ENCODE data around the gene SBF2. TPM values are rescaled to one million over a fixed set of nuclear protein-coding genes. Genes with fewer than 3 reads are reported as not detected.

Gene SBF2
- total and polyA plus RNA-seq, 2 donors, result 8.1 to 10.2 TPM

DNA sequence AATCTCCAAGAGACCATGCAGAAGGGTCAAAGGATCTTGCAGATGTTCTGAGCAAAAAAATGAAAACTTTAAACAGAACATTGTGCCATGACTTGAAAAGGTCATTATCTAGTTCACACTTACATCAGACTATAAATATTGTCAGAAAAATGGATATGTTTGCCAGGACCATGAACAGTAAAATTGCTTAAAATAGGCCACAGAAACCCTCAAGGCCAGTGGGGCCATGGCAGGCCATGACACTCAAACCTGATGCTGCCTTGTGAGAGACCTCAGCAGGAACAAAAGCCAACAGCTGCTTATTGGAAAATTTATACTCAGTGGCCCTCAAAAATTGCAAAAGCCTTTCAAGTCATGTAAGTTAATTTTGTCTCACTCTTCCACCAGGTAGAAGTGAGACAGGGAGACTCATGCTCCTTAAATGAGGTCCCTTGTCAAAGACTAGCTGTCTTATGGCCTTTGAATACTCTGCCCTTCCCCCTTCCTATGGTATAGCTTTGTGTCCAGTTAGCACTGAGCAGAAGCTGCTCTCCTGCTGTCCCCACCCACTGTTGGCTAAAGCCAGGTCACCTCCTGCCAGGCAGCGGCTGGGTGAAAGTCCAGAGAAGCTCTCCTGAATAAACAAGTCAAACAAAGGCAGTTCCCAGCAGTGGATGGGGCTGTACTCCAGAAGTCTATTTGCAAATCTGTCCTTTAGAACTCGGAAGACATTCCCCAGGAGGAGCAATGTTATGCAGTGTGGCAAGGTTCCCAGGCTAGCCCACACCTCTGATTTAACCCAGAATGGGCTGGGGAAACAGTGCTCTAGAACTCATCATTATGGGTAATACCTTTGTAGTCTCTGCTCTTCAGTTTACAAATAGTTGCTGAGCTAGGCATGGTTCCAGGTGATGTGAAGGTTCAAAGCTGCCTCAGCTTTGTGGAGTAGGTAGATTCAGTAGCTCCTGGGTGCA lies 32.3 kb upstream of the SBF2 start:
- Histone ChIP-seq H3K4me1 (ENCODE audit: control insufficient read depth in 2 of 2, insufficient read depth in 2 of 2, low read length in 2 of 2) (peaks cover 2 to 6% of the 10 kb centered on the region in 2 donors), H3K27me3 (ENCODE audit: control insufficient read depth in 2 of 2, insufficient read depth in 1 of 2, low read length in 1 of 2) (no peaks in the 10 kb centered on the region), H3K9me3 (ENCODE audit: control insufficient read depth in 2 of 2, insufficient read depth in 1 of 2, low read length in 1 of 2) (no peaks in the 10 kb centered on the region), H3K27ac (ENCODE audit: low read depth in 1 of 2, low read length in 1 of 2) (no peak overlapping the region), H3K4me3 (ENCODE audit: low read length in 2 of 2) (no peak overlapping the region), H3K36me3 (ENCODE audit: control insufficient read depth in 2 of 2, insufficient read depth in 2 of 2, low read length in 1 of 2) (no peaks in the 10 kb centered on the region)
- 97% methylated on average over 2 of the region's 2 CpGs for WGBS
- no peak for DNase-seq (ENCODE audit: low read depth in 6 of 9, low spot score in 9 of 9)

- Histone ChIP-seq H3K36me3 (ENCODE audit: control insufficient read depth in 2 of 2, insufficient read depth in 2 of 2, low read length in 1 of 2) (no peaks in the 10 kb centered on the region), H3K27ac (ENCODE audit: low read depth in 1 of 2, low read length in 1 of 2) (peak overlapping the region in 1 of 2 donors; percentile 25), H3K4me1 (ENCODE audit: control insufficient read depth in 2 of 2, insufficient read depth in 2 of 2, low read length in 2 of 2) (peaks cover 2 to 6% of the 10 kb centered on the region in 2 donors), H3K4me3 (ENCODE audit: low read length in 2 of 2) (no peak overlapping the region), H3K27me3 (ENCODE audit: control insufficient read depth in 2 of 2, insufficient read depth in 1 of 2, low read length in 1 of 2) (no peaks in the 10 kb centered on the region), H3K9me3 (ENCODE audit: control insufficient read depth in 2 of 2, insufficient read depth in 1 of 2, low read length in 1 of 2) (no peaks in the 10 kb centered on the region)
- no peak for DNase-seq (ENCODE audit: low read depth in 6 of 9, low spot score in 9 of 9)
- WGBS, result 87% methylated on average over 6 of the region's 6 CpGs
Measured at GRCh38 chr11:10325277-10326011, 31.4 kb upstream of the SBF2 start.

DNA sequence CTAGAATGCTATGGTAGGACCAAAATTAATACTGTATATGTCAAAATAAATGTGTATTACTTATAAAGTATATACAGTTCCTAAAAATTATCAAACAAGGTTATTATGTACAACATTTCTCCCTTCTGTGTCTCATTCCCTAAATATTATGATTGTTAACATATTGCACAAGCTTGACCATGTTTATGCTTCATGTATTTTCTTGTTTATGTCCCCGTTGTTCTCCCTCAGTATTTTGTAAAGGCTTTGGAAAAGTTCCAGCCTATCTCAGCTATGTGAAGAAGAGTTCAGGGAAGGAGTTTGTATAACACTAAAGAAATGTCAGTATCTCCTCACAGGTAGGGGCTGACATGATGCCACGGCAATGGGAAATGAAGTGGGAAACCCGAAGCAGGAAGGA lies 30.5 kb upstream of the SBF2 start:
- DNase-seq (ENCODE audit: low read depth in 6 of 9, low spot score in 9 of 9), result no peak
- Histone ChIP-seq H3K27me3 (ENCODE audit: control insufficient read depth in 2 of 2, insufficient read depth in 1 of 2, low read length in 1 of 2) (no peaks in the 10 kb centered on the region), H3K4me1 (ENCODE audit: control insufficient read depth in 2 of 2, insufficient read depth in 2 of 2, low read length in 2 of 2) (peaks cover 11 to 14% of the 10 kb centered on the region in 2 donors), H3K4me3 (ENCODE audit: low read length in 2 of 2) (no peak overlapping the region), H3K9me3 (ENCODE audit: control insufficient read depth in 2 of 2, insufficient read depth in 1 of 2, low read length in 1 of 2) (no peaks in the 10 kb centered on the region), H3K27ac (ENCODE audit: low read depth in 1 of 2, low read length in 1 of 2) (no peak overlapping the region), H3K36me3 (ENCODE audit: control insufficient read depth in 2 of 2, insufficient read depth in 2 of 2, low read length in 1 of 2) (no peaks in the 10 kb centered on the region)
- WGBS, result 90% methylated on average over 3 of the region's 3 CpGs

GRCh38 chr11:10323793-10324170 lies 29.8 kb upstream of the SBF2 start:
- H3K27me3 ChIP-seq (ENCODE audit: control insufficient read depth in 2 of 2, insufficient read depth in 1 of 2, low read length in 1 of 2), result no peaks in the 10 kb centered on the region
- no peaks in the 10 kb centered on the region for H3K9me3 ChIP-seq (ENCODE audit: control insufficient read depth in 2 of 2, insufficient read depth in 1 of 2, low read length in 1 of 2)
- no peak overlapping the region for H3K27ac ChIP-seq (ENCODE audit: low read depth in 1 of 2, low read length in 1 of 2)
- WGBS, result 76% methylated on average over 1 of the region's 1 CpG
- DNase-seq (ENCODE audit: low read depth in 6 of 9, low spot score in 9 of 9), result no peak
- H3K4me1 ChIP-seq (ENCODE audit: control insufficient read depth in 2 of 2, insufficient read depth in 2 of 2, low read length in 2 of 2), result peaks cover 18 to 21% of the 10 kb centered on the region in 2 donors
- no peak overlapping the region for H3K4me3 ChIP-seq (ENCODE audit: low read length in 2 of 2)
- H3K36me3 ChIP-seq (ENCODE audit: control insufficient read depth in 2 of 2, insufficient read depth in 2 of 2, low read length in 1 of 2), result no peaks in the 10 kb centered on the region

GRCh38 chr11:10322830-10323792 lies 29.1 kb upstream of the SBF2 start:
- Histone ChIP-seq H3K4me1 (ENCODE audit: control insufficient read depth in 2 of 2, insufficient read depth in 2 of 2, low read length in 2 of 2) (peaks cover 24 to 28% of the 10 kb centered on the region in 2 donors), H3K27me3 (ENCODE audit: control insufficient read depth in 2 of 2, insufficient read depth in 1 of 2, low read length in 1 of 2) (no peaks in the 10 kb centered on the region), H3K27ac (ENCODE audit: low read depth in 1 of 2, low read length in 1 of 2) (no peak overlapping the region), H3K4me3 (ENCODE audit: low read length in 2 of 2) (no peak overlapping the region), H3K9me3 (ENCODE audit: control insufficient read depth in 2 of 2, insufficient read depth in 1 of 2, low read length in 1 of 2) (no peaks in the 10 kb centered on the region), H3K36me3 (ENCODE audit: control insufficient read depth in 2 of 2, insufficient read depth in 2 of 2, low read length in 1 of 2) (no peaks in the 10 kb centered on the region)
- peak in 3 of 9 donors; percentile 56 to 81 (median 70) for DNase-seq (ENCODE audit: low read depth in 6 of 9, low spot score in 9 of 9)
- 37% methylated on average over 8 of the region's 8 CpGs for WGBS

- 100% methylated on average over 2 of the region's 2 CpGs for WGBS
- Histone ChIP-seq H3K27ac (ENCODE audit: low read depth in 1 of 2, low read length in 1 of 2) (no peak overlapping the region), H3K36me3 (ENCODE audit: control insufficient read depth in 2 of 2, insufficient read depth in 2 of 2, low read length in 1 of 2) (no peaks in the 10 kb centered on the region), H3K4me1 (ENCODE audit: control insufficient read depth in 2 of 2, insufficient read depth in 2 of 2, low read length in 2 of 2) (peaks cover 31 to 35% of the 10 kb centered on the region in 2 donors), H3K27me3 (ENCODE audit: control insufficient read depth in 2 of 2, insufficient read depth in 1 of 2, low read length in 1 of 2) (no peaks in the 10 kb centered on the region), H3K4me3 (ENCODE audit: low read length in 2 of 2) (no peak overlapping the region), H3K9me3 (ENCODE audit: control insufficient read depth in 2 of 2, insufficient read depth in 1 of 2, low read length in 1 of 2) (no peaks in the 10 kb centered on the region)
- no peak for DNase-seq (ENCODE audit: low read depth in 6 of 9, low spot score in 9 of 9)
Measured at GRCh38 chr11:10322401-10322800, 28.4 kb upstream of the SBF2 start.

GRCh38 chr11:10320736-10321465 lies 26.9 kb upstream of the SBF2 start:
- H3K27ac ChIP-seq (ENCODE audit: low read depth in 1 of 2, low read length in 1 of 2), result no peak overlapping the region
- no peaks in the 10 kb centered on the region for H3K9me3 ChIP-seq (ENCODE audit: control insufficient read depth in 2 of 2, insufficient read depth in 1 of 2, low read length in 1 of 2)
- no peak overlapping the region for H3K4me3 ChIP-seq (ENCODE audit: low read length in 2 of 2)
- DNase-seq (ENCODE audit: low read depth in 6 of 9, low spot score in 9 of 9), result no peak
- WGBS, result 98% methylated on average over 4 of the region's 4 CpGs
- H3K36me3 ChIP-seq (ENCODE audit: control insufficient read depth in 2 of 2, insufficient read depth in 2 of 2, low read length in 1 of 2), result no peaks in the 10 kb centered on the region
- no peaks in the 10 kb centered on the region for H3K27me3 ChIP-seq (ENCODE audit: control insufficient read depth in 2 of 2, insufficient read depth in 1 of 2, low read length in 1 of 2)
- H3K4me1 ChIP-seq (ENCODE audit: control insufficient read depth in 2 of 2, insufficient read depth in 2 of 2, low read length in 2 of 2), result peaks cover 36 to 43% of the 10 kb centered on the region in 2 donors

Measured in thymus (tissue), 11 donors.